Activated naive CD4-positive, alpha-beta T cell (primary cell): ENCODE measurements around the gene RINL.
"Not testable (repeated sequence)": the region's sequence is repeated elsewhere in the genome, so short reads cannot be mapped to it uniquely, and the experiment has no call there.

Experiments used
- DNase-seq, 4 experiments: peaks; one replicate each; lab custom pipeline; 2025; lab: John Stamatoyannopoulos, UW

Gene RINL

GRCh38 chr19:38875656-38876395, 2.2 kb downstream of the RINL start:
- no peak for DNase-seq

DNA sequence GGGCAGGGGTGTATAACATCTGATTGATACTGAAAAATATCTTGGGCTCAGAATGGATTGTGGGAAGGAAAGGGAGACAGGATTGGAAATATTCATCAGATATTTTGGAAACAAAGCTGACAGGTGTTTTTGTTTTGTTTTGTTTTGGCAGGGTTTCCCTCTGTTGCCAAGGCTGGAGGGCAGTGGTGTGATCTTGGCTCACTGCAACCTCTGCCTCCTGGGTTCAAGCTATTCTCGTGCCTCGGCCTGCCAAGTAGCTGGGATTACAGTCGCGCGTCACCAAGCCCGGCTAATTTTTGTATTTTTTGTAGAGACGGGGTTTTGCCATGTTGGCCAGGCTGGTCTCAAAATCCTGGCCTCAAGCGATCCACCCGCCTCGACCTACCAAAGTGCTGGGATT, 4.7 kb downstream of the RINL start:
- DNase-seq = not testable (repeated sequence)

- DNase-seq = no peak
Measured at GRCh38 chr19:38870612-38871011, 7.5 kb downstream of the RINL start.

GRCh38 chr19:38869836-38870607, 8.1 kb downstream of the RINL start:
- peak; percentile 74 to 91 (median 83) for DNase-seq

DNA sequence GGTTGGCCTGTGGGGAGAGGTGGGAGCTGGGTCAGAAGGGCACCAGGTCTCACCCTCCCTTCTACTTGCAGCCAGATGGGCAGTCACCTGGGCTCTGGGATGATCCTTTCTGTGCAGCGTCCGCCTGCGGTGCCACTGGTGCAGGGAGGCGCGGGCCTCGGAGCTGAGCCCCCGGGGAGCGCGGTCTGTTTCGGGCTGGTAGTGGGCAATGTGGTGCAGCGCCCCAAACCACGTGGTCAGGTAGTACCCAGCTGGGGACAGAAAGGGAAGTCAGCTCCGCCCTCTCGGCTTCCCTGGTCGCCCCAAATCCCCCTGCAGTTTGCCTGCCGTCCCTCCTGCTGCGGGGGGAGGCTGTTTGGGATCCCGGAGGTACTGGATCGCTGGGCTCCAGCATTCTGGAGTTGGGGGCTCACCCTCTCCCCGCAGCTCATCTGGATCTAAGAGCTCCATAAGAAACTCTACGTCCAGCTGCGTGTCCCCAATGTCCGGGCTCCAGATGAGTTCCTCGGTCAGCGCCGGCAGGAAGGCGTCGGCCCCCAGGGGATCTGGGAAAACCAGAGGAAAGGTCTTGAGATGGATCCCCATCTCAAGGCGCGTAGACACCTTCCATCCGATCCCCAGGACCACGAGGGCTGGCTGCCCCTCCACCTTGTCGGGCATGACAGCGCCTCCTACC, 8.8 kb downstream of the RINL start:
- DNase-seq = no peak

- no peak for DNase-seq
Measured at GRCh38 chr19:38868551-38868950, 9.5 kb downstream of the RINL start.

- no peak for DNase-seq
Measured at GRCh38 chr19:38867171-38867780, 10.8 kb downstream of the RINL start.

DNA sequence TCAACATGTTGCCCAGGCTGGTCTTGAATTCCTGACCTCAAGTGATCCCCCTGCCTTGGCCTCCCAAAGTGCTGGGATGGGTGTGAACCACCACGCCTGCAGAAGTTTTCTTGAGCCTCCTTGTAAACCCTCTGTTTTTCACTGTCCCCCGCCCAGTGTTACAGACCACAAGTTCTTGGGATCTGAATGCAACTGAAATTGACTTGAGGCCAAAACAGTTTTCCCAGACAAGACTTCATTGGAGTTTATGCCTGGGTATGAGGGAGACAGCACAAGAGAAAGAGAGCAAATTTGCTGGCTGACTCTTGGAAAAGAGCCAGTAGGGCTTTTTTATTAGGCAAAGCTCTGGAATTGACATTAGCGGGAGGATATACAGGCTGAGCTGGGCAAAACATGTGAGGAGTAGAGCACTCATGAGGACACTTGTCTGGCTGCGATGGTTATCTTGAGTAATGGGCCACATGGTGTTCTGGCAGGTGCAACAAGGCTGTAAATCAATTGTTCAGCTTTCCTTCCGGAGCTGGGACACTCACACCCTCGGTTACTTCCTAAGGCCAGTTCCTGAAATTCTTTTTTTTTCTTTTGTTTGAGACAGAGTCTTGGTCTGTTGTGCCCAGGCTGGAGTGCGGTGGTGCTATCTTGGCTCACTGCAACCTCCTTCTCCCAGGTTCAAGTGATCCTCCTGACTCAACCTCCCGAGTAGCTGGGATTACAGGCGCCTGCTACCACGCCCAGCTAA, 15.6 kb downstream of the RINL start:
- no peak for DNase-seq

DNA sequence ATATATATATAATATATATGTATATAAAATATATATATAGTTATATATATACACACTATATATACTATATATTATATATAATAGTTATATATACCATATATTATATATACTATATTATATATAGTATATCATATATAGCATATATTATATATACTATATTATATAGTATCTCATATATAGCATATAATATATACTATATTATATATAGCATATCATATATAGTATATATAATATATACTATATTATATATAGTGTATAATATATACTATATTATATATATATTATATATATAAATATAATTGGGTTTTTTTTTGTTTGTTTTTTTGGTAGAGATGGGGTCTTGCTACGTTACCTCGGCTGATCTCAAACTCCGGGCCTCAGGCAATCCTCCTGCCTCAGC, 16.7 kb downstream of the RINL start:
- DNase-seq = no peak

DNA sequence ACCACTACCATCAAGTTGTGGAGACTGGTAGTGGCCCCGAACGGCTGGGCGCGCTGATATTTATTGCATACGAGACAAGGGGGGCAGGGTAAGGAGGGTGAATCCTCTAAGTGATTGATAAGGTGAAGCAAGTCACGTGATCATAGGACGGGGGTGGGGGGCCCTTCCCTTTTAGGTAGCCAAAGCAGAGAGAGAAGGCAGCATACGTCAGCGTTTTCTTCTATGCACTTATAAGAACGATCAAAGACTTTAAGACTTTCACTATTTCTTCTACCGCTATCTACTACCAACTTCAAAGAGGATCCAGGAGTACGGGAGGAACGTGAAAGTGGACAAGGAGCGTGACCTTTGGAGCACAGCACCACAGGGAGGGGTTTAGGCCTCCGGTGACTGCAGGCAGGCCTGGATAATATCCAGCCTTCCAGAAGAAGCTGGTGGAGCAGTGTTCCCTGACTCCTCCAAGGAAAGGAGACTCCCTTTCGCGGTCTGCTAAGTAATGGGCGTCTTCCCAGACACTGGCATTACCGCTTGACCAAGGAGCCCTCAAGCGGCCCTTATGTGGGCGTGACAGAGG, 18.4 kb downstream of the RINL start:
- not testable (repeated sequence) for DNase-seq

- DNase-seq = no peak
Measured at GRCh38 chr19:38856813-38857212, 21.3 kb downstream of the RINL start.

GRCh38 chr19:38855751-38856150, 22.3 kb downstream of the RINL start:
- not testable (repeated sequence) for DNase-seq

DNA sequence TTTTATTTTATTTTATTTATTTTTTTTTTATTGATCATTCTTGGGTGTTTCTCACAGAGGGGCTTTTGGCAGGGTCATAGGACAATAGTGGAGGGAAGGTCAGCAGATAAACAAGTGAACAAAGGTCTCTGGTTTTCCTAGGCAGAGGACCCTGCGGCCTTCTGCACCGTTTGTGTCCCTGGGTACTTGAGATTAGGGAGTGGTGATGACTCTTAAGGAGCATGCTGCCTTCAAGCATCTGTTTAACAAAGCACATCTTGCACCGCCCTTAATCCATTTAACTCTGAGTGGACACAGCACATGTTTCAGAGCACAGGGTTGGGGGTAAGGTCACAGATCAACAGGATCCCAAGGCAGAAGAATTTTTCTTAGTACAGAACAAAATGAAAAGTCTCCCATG, 23.1 kb downstream of the RINL start:
- DNase-seq = not testable (repeated sequence)

GRCh38 chr19:38853214-38853613, 24.9 kb downstream of the RINL start:
- DNase-seq = no peak

DNA sequence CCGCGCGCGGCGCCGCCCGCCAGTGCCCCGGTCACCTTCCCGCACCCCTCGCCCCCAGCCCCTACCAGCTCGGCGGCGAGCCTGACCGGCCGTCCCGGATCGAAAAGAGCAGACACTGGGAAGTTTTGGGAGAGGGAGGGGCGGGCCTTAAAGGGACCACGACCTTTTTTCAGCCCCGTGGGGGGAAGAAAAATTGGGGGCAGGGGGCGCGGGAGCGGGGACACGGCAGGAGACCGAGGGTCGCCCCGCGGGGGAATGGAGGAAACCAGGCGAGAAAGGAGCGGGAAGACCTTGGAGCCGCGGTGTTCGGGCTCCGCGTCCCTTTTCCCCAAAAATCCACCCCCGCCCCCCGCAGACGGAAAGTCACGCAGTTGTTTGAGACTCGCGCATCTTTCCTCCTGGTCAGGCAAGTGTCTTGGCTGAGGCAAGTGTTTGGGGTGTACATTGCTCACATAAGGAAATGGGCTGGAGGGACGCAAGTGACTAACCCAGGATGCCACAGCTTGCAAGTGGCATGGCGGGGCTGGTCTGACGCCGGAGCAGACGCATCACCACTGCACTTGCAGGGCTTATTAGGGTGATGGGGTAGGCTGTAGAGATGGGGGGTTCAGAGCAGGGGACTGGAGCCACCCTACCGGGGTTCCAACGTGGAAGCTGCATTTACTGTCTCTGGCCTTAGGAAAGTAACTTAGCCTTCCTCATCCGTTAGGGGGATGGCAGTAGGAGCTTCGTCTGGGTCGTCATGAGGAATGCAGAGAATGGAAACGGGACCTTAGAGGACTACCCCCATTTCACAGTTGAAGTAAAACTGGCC, 25.6 kb downstream of the RINL start:
- DNase-seq = peak in 2 of 4 experiments; percentile 29 to 43

GRCh38 chr19:38851622-38852230, 26.3 kb downstream of the RINL start:
- peak; percentile 65 to 84 (median 74) for DNase-seq

GRCh38 chr19:38850976-38851621, 27.0 kb downstream of the RINL start:
- DNase-seq = peak in 1 of 4 experiments; percentile 40

DNA sequence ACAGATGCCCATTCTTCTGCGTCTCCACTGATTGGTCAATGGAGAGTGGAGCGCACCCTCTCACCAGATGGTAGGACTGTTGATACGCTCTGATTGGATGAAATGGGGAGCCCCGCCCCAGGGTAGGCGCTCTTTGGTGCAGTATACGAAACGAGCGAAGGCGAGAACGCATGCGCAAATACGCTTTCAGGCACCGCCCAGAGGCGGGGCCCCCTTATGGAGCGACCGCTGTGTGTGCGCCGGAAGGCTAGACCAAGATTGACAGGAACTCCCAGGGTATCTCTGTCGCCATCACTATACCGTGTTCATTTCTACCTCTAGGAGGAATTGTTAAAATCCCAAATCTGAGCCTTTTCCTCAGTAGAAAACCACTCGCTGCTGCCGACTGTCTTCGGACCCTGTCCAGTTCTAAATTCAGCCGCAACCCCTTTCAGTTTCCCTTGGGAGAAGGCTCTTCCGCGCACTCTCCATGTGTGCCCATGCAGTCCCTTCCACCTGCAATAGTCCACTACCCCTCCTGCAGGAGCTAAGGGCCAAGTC, 27.6 kb downstream of the RINL start:
- DNase-seq = peak; percentile 98 to 99 (median 99)

DNA sequence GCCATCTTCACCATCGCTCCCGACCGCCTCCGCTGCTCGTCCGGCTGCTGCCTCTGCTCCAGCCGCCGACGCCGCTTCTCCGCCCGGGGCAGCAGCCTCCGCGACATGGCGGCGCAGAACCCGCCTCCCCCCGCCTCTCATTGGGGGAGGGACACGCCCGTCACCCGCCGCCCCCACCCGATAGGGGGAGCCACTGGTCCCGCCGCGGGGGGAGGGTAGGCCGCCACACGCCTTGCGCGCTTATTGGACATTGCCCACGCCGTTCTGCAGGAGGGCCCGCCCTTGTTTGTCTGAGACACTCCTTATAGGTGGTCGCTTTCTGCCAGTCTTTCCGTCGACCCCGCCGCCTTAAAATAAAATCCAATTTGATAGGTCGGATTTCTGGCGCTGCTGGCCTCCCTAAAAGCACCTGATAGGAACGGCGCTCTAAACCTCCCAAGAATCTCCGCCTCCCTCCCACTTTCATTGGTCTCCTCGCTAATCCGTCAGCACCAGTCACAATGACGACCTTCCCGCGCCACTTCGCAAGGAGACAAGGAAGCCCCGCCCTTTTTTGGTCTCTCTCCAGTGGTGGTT, 28.1 kb downstream of the RINL start, which contains the start of gene HNRNPL:
Gene HNRNPL (minus strand): TSS at position 127 of the 576 bp plus-strand sequence. CDS start 20 bp downstream, at position 107.
- peak; percentile 99 for DNase-seq
